HG02571 (cell line): Measurements from ENCODE around the gene PTPMT1.

Experiments
- ATAC-seq: cut with Tn5 transposase; IDR thresholded peaks from one replicate; pipeline ENCODE4 v1.9.1; 2021; ENCODE audit warnings: mild to moderate bottlenecking, moderate library complexity; ENCODE audit not compliant: unreplicated experiment

Gene PTPMT1

DNA sequence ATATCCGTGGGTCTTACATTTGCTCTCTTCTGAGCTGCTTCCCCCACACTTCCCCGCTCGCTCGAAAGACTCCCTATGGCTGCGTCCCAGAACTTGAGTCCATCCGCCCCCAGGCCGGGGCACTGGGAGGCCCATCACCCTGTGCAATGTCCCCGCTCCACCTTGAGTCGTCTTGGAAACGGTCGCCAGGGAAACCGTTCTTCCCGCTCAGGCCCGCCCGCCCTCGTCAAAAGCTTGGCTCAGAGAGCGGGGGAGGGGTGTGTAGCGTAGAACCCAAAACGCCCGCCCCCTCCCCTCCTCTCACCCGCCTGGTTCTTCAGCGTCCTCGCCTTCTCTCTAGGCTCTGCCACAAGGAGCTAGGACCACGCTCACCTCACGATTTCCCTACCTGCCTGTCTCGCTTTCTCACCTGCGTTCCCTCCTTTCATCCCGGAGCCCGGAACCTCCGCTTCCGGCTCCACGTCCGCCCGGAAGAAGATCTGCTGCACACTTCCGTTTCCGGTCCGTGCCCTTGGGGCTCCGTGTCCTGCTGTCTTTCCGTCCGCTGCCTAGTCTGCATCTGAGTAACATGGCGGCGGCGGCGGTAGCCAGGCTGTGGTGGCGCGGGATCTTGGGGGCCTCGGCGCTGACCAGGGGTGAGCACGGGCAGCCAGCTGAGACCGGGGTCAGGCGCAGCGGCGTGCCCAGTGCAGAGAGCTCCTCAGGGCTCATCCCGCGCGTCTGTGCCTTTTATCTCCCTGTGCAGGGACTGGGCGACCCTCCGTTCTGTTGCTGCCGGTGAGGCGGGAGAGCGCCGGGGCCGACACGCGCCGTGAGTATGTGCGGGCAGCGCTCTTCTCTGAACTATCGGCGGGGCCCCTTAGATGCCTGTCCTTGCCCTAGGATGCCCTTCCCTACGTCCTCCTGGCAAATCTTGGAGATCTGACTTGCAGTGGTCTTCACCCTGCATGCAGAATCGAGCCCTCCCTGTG, 13.4 kb downstream of the PTPMT1 start, which contains the start of the genes KBTBD4 and NDUFS3:
Gene KBTBD4 (minus strand): TSS at position 447 of the 971 bp plus-strand sequence. CDS start 19 bp downstream, at position 428.
Gene NDUFS3 (plus strand): TSS at position 551 of the 971 bp plus-strand sequence. CDS start 18 bp downstream, at position 569.
- ATAC-seq: peak; percentile 86

DNA sequence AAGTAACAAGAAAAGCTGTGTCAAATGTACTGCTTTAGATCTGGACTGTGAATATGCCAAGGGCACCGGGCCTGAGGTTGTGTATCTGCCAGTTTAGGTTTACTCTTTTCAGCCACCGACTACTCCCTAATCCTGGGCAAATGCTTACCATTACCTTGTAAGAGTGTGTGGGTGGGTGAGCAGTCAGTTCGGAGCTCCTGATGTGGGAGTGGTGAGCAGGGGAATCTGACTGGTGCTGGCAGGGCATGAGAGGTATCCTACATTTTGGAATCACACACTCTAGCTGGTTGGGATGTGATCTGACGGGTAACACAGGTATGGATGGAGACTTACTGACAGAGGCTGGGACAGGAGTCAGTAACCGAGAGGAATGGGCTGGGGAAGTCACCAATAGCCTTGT, 18.4 kb downstream of the PTPMT1 start:
- ATAC-seq: no peak

DNA sequence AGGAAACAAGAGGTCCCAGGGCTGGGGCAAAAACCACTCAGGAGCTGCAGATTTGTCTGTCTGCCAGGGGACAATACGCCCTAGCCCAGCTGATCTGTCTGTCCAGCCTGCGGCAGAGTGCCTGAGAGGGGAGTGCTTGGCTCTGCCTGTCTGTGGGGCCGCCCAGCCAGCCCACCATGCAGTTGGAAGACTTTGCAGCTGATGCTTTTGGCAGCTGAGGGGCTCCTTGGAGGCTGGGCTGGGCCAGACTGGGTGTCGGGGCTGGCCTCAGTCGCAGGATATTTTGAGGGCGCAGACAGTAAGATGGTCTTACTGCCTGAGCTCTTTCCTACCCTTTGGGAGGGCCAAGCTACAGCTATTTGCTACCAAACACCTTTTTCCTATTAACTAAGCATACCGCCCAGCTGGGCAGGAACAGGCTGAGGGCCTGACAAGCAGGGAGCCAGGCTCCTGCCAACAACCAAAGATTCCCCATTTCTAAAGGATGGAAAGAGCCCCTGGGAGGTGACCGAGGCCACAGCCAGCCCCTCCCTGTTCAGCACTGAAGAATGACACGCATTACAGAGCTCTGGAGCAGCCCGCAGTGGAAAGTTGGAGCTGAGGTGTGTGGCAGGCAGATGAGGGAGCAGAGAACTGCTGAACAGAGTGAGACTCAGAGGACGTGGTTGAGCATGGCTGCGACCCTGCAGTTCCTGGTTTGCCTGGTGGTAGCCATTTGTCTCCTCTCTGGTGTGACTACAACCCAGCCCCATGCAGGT, 20.9 kb downstream of the PTPMT1 start, which contains the start of gene FAM180B:
Gene FAM180B (plus strand): TSS at position 581 of the 758 bp plus-strand sequence. CDS start 91 bp downstream, at position 672.
- no peak for ATAC-seq

DNA sequence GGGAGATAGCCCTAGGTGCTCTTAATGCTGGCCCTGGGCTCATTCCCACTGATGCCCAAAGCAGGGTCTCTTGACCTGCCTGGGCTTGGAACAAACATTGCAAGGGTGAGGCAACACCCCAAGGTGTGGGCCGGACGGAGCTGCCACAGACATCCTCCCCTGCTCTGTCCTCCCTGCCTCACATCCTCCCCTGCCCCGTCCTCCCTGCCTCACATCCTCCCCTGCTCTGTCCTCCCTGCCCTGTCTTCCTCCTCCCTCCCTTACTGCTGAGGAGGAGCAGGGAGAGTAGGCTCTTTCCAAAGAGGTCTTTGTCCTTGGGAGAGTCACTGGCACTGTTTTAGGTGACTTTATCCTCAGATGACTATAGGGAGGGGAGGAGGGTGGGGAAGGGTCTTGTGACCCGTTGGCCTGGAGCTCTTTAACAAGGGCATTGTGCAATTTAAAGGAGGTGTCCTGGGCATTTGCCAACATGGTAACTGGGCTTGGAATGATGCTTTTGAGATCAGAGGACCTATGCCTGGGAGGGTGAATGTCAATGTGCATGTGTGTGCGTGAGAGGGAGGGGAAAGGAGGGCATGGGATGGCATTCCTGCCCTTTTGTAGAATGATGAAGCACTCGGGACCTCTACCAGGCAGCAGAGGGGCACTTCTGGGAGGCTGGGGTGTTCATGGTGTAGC, 21.8 kb downstream of the PTPMT1 start:
- ATAC-seq: no peak

DNA sequence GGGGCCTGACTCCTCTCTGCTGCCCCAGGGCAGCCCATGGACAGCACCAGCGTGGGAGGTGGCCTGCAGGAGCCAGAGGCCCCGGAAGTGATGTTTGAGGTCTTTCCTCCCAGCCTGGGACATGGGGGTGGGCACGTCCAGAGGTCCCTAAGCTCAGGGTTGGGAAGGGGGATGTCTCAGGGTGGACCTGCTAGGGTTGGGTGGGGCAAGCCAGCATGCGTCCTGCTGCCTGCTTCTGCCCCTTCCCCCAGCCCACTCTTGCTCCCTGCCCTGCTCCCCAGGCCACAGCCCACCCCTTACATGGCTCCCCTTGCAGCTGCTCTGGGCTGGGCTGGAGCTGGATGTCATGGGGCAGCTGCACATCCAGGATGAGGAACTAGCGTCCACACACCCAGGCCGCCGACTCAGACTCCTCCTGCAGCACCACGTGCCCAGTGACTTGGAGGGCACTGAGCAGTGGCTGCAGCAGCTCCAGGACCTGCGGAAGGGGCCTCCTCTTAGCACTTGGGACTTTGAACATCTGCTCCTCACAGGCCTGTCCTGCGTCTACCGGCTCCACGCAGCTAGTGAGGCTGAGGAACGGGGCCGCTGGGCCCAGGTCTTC, 22.4 kb downstream of the PTPMT1 start:
- ATAC-seq: no peak

DNA sequence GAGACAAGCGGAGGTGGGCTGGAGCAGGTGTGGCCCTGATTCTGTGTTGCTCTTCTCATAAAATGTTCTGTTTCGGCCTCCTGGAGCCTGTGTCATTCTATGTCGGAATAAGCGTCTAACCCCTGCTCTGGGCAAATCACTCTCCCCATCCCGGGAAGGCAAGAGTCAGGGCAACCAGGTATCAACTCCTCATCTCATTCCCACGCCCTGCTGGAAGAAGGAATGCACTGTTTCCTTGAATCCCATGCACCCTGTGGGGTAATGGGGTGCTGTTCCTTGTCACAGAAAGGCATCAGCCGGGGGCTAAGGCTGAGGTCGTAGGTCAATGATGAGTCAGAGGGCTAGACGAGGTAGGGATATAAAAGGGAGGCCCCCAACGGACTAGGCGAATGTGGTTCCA, 23.7 kb downstream of the PTPMT1 start:
- ATAC-seq: no peak

DNA sequence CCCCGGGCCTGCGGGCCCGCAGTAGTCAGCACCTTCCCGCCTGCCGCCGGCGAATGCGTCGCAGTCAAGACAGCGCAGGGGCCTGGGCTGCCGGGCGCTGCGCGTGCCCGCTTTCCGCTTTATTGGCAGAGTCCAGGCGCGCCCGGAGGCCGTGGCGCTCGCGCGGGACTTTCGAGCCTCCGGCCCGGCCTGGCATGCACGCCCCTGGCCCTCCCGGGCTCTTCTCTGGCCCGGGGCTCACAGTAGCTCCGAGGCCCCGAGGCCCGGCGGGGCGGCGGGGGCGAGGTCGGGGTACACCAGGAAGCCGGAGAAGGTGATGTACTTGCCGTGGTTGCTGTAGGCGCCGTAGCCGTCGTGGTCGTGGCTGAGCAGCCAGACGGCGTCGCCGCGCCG, 24.2 kb downstream of the PTPMT1 start:
- ATAC-seq: no peak

DNA sequence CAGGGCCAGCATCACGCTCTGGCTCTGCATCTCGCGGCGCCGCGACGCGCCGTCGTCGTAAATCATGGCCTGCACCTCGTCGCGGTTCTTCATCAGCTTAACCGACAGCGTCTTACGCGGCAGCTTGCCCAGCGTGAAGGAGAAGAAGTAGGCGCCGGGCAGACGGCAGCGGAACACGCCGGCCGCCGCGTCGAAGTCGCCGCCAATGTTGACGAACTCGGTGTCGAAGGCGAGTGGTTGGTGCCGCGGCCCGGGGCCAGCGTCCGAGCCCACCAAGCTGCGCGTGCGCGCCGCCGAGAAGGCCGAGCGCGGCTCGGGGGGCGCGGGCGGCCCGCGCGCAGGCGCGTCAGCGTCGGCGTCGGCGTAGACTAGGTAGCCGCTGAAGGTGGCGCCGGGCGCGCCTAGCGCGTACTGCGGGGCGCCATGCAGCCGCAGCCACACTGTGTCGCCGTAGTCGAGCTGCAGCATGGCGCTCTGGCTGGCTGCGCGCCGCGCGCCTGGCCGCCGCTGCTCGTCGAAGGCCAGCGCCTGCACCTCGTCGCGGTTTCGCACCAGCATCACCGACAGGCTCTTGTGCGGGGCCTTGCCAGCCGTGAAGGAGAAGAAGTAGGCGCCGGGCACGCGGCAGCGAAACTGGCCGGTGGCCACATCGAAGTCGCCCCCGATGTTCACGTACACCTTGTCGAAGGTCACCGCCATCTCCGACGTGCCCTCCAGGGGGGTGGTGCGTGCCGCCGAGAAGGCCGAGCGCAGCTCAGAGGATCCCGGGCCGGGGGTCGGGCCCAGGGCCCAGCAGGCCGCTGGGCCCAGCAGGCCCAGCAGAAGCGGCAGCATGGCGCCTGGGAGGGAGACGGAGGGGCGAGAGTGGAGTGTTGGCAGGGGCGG, 24.8 kb downstream of the PTPMT1 start:
- ATAC-seq: no peak

DNA sequence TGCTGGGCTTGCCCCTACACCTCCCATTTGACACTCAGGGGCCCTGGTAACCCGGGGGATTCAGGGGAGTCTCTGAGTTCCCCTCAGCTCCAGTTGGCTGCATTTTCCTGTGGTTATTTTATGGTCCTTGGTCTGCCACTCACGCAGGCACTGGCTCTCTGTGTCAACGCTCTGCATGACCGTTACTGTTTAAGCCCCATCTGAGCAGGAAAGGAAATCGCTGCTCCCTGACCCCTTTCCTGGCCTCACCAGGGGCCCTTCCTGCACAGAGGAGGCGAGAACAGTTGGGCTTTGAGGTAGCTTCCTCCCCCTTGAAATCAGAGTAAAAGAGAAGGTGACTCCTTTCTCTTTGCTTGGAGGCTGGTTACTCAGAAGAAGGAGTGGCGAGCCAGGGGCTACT, 26.4 kb downstream of the PTPMT1 start:
- ATAC-seq: no peak

DNA sequence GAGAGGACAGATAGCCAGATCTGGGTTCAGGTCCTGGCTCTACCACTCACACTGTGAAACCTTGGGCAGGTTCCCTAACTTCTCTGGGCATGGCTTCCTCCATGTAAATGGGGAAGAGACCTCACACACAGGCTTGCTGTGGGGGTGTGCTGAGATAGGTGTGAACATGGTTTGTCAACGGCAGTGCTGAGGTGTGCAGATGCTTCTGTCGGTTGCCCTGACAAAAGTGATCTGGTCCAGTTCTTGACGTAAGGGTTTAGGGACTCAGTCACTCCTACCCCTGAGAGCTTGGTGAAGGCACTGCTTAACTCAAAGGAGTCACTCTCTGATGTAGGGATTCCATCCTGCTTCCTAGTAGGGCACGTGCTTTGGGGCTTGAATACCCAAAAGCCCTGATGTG, 26.9 kb downstream of the PTPMT1 start:
- ATAC-seq: no peak

DNA sequence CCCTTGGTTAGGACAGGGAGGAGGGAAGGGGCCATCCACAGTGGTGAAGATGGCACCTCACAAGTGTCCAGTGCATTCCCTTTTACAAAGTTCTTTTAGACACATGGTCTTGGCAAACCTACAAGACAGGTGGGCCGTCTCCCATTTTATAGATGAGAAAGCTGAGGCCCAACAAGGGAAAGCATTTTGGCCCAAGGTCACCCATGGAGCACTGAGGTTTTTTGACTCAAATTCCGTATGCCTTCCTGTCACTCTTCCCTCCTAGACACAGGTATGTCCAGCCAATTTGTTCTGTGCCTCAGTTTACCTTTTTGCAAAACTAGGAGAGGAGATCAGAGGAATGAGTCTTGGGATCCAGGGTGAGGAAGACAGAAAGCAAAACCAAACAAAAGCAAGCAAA, 27.6 kb downstream of the PTPMT1 start:
- no peak for ATAC-seq

DNA sequence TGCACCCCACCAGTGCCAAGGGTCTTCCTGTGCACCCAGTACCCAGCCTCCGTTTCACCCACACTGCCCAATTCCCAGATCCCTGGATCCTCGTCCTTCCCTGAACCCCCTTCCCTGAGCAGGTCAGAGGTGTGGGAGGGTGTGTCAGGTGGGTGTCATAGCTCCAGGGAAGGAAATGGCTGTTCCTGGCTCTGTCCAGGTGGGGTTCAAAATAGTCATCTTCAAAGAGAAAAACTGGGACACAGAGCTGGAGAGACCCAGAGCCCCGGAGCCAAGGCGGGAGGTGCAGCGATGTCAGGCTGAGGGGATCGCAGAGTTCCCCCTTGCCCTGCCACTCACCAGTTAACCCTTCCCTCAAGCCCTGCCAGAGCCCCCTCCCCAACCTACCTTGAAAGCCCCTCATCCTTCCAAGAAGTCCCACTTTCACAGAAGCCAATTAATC, 28.1 kb downstream of the PTPMT1 start:
- no peak for ATAC-seq

DNA sequence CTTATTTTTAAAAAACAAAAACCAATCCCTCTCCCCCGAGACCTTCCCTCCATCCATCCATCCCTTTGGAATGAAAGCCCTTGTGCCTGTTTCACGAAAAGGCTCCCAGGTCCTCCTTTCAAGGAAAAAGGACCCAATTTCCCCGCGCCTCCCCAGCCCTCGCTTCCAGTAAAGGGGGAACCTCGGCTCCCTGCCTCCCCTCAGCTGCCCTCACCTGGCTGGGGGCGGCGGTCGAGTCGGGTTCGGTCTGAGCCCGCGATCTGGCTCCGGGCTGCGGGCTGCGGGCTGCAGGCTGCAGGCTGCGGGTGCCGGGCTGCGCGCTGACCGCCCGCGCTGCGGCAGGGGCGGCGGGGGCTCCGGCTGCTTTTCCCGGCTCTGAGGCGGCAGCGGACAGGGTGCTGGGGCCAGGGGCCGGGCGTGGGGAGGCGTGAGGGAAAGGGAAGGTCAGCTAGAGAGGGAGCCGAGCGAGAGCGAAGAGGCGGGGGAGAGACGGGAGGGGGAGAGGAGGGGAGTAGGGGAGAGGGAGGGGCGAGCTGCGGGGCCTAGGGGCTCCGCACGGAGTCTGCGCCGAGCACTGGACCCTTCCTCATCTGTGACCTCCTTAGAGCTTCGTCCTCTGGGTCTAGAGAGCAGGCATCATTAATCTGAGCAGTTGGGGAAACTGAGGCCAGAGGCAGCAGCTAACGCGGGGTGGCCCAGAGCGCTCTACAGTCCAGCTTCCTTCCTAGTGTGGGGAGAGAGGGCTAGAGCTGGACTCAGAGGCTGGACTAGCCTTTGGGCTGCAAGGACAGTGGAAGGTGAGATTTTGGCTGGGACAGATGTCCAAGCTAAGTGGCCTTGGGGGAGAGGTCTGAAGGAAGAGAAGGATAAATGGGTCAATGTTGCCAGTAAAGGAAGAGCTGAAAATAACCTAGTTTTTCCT, 28.8 kb downstream of the PTPMT1 start, which contains the start of gene C1QTNF4:
Gene C1QTNF4 (minus strand): TSS at position 478 of the 922 bp plus-strand sequence. CDS start 3,601 bp downstream, outside the sequence.
- ATAC-seq: no peak

DNA sequence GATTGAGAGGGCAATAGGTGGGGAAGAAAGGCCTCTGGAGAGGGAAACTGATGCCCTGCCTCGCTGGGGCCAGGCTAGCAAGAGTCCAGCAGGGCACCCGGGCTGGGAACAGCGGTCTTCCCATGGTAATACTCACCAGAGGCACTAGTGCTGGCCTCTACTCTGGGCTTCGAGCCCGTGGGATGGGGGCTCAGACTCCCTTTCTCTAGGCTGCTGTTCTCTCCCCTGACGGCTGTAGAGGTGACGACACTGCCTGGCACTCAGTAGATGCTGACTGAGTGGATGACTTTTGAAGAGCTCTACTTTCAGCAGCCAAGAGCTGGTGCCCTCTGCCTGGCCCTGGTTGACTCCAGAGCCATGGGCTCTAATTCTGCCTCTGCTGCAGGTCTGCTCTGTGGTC, 29.6 kb downstream of the PTPMT1 start:
- no peak for ATAC-seq

DNA sequence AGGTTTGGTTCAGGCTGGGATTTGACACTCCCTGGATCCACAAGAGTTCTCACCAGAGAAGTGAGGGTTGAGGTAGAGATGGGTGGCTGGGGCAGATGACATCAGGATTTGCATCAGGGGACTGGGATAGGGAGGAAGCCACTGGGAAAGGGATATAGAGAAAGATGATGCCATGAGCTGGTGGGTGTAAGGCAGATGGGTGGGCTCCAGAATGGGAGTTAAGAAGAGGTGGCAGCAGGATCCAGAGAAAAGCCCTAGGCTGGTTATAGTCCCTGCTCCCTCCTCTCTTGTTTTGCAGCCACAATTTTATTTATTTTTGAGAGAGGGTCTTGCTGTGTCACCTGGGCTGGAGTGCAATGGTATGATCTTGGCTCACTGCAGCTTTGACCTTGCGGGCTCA, 30.6 kb downstream of the PTPMT1 start:
- no peak for ATAC-seq

DNA sequence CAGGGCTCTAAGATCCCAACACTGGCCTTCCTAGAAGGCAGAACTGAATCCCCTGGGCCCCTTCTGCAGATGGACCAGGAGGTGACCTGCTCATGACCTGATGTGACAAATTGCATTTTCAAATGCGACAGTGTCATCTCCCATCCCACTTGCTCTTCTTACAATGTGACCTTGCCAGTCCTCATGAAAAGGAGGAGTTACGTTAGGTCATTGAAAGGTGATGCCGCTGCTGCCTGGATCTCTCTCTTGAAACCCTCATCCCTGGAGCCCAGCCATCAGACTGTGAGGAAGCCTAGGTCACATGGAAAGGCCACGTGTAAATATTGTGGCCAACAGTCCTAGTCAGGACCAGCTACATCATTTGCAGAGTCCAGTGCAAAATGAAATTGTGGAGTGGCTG, 34.5 kb downstream of the PTPMT1 start:
- no peak for ATAC-seq

DNA sequence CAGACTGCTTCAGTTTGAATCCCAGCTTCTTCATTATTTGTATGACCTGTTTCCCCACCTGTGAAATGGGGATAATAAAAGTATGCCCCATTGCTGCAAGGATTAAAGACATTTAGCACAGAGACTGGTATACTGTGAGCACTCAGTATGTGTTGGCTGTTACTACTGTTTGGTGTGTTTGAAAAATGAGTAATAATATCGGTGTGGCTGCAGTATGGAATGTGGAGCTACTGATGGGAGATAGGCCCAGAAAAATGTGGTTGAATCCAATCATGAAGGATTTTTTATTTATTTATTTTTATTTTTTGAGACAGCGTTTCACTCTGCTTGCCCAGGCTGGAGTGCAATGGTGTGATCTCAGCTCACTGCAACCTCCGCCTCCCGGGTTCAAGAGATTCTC, 37.9 kb downstream of the PTPMT1 start:
- no peak for ATAC-seq

DNA sequence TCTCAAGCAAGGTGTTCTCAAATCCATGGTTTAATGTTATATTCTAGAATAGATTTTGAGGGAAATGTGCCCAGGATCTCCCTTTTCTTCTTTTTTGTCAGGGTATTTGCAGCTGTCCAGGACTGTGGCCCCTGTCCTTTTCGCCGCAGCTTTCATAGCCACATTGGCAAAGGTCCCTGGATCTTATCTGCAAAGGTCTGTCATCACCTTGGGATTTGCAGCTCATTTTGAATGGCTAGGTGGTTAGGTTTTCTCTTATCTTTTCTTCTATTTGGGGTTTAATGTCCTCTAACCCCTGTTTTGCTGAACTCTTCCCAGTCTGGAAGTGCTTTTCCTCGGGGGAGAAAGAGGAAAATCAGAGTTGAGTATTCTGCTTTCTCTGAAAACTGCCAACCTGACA, 40.5 kb downstream of the PTPMT1 start:
- ATAC-seq: no peak
